OCI-LY7 (cell line): Measurements from ENCODE around the gene SMPD4.
"Not testable (repeated sequence)": the region's sequence is repeated elsewhere in the genome, so short reads cannot be mapped to it uniquely, and the experiment has no call there.

Source experiments
- CTCF ChIP-seq: fragments of 200-600 bp; sonication (generic); conservative IDR thresholded peaks from 2 replicates; pipeline ENCODE4 v1.5.1; 2014; ENCODE audit warnings: mild to moderate bottlenecking, antibody characterized with exemption, low read length, moderate library complexity, mixed read lengths
- EZH2phosphoT487 ChIP-seq: fragments of 200-600 bp; sonication (generic); IDR thresholded peaks from 2 replicates; pipeline ENCODE4 v1.6.1; 2018; ENCODE audit warnings: low read depth, borderline replicate concordance, mild to moderate bottlenecking, mixed run types, antibody characterized with exemption, low read length, moderate library complexity, mixed read lengths

GRCh38 chr2:130127726-130128125, 53.7 kb downstream of the SMPD4 start:
- not testable (repeated sequence) for TF ChIP-seq CTCF, EZH2phosphoT487
